22Rv1 (cell line): Measurements from ENCODE around the gene STMND1.
"Not testable (repeated sequence)": the region's sequence is repeated elsewhere in the genome, so short reads cannot be mapped to it uniquely, and the experiment has no call there.

ENCODE experiments used
- H3K27ac ChIP-seq: fragments of 450-650 bp; 2 replicates; pipeline ENCODE4 v1.5.1; 2017
- CTCF ChIP-seq: fragments of 450-650 bp; IDR thresholded peaks from 2 replicates; pipeline ENCODE4 v1.5.1; 2017; ENCODE audit warnings: mild to moderate bottlenecking
- ZFX ChIP-seq: fragments of 450-650 bp; IDR thresholded peaks from 2 replicates; pipeline ENCODE4 v1.6.1; 2017; ENCODE audit warnings: antibody characterized with exemption, borderline replicate concordance

Gene STMND1

GRCh38 chr6:17062871-17063440, 38.9 kb upstream of the STMND1 start:
- TF ChIP-seq ZFX (no peak), CTCF (no peak)
- H3K27ac ChIP-seq = no peak overlapping the region

- no peak overlapping the region for H3K27ac ChIP-seq
- TF ChIP-seq ZFX (no peak), CTCF (no peak)
Measured at GRCh38 chr6:17064975-17065374, 36.9 kb upstream of the STMND1 start.

GRCh38 chr6:17066610-17067009, 35.2 kb upstream of the STMND1 start:
- TF ChIP-seq ZFX (no peak), CTCF (no peak)

GRCh38 chr6:17068972-17069371, 32.9 kb upstream of the STMND1 start:
- H3K27ac ChIP-seq = not testable (repeated sequence)

More at GRCh38 chr6:17066610-17067009, 35.2 kb upstream of the STMND1 start:
- no peak overlapping the region for H3K27ac ChIP-seq

GRCh38 chr6:17070400-17070799, 31.4 kb upstream of the STMND1 start:
- H3K27ac ChIP-seq = not testable (repeated sequence)

GRCh38 chr6:17073596-17073995, 28.3 kb upstream of the STMND1 start:
- H3K27ac ChIP-seq = not testable (repeated sequence)

GRCh38 chr6:17081273-17081672, 20.6 kb upstream of the STMND1 start:
- H3K27ac ChIP-seq = no peak overlapping the region
- TF ChIP-seq ZFX = no peak
- no peak for TF ChIP-seq CTCF

- TF ChIP-seq ZFX (no peak), CTCF (no peak)
- no peak overlapping the region for H3K27ac ChIP-seq
Measured at GRCh38 chr6:17081860-17082508, 19.9 kb upstream of the STMND1 start.

GRCh38 chr6:17083397-17083796, 18.5 kb upstream of the STMND1 start:
- no peak overlapping the region for H3K27ac ChIP-seq
- no peak for TF ChIP-seq ZFX
- no peak for TF ChIP-seq CTCF
